Lower leg skin (tissue), 3 donors: ENCODE measurements around the gene CES3.

Experiments
- POLR2A ChIP-seq, 2 donors: fragments of 450-650 bp; IDR thresholded peaks; one replicate each; pipeline ENCODE4 v1.6.1; 2016 to 2017; ENCODE audit warnings: antibody characterized with exemption in 2 of 2, mild to moderate bottlenecking in 1 of 2, moderate library complexity in 1 of 2
- TF ChIP-seq, protein P1 (sequence below), 3 donors: fragments of 450-650 bp; IDR thresholded peaks; one replicate each; pipeline ENCODE4 v1.5.1; 2016; ENCODE audit warnings: antibody characterized with exemption in 3 of 3, mild to moderate bottlenecking in 3 of 3, moderate library complexity in 2 of 3

DNA sequence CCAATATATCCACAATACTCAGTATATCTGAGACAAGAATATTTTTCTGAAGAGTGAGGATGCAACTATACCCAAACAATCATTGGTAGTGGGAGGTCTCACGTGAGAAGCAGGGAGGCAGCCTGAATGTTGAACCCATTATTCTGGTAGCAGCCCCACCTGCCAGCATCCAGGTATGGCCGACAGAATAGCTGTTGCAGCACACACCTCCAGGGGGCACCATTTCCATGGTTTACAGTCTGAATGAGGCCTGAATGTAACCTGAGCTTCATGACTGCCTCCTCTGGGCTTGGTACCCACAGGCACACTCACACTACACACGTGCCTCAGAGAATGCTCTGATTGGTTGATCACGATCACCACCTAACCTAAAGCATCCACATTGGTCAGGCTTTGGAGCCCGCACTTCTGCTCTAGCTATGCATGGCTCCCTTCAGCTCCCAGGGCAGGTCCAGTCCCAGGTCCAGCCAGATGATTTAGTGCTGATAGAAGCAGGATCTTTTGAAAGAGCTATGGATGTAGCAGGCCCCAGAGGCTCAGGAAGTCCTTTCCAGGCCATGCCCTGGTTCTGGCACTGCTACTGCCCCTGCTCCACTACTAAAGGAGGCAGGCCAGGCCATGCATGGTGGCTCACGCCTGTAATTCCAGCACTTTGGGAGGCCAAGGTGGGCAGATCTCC lies 56.9 kb downstream of the CES3 start:
- TF ChIP-seq, protein P1, sequence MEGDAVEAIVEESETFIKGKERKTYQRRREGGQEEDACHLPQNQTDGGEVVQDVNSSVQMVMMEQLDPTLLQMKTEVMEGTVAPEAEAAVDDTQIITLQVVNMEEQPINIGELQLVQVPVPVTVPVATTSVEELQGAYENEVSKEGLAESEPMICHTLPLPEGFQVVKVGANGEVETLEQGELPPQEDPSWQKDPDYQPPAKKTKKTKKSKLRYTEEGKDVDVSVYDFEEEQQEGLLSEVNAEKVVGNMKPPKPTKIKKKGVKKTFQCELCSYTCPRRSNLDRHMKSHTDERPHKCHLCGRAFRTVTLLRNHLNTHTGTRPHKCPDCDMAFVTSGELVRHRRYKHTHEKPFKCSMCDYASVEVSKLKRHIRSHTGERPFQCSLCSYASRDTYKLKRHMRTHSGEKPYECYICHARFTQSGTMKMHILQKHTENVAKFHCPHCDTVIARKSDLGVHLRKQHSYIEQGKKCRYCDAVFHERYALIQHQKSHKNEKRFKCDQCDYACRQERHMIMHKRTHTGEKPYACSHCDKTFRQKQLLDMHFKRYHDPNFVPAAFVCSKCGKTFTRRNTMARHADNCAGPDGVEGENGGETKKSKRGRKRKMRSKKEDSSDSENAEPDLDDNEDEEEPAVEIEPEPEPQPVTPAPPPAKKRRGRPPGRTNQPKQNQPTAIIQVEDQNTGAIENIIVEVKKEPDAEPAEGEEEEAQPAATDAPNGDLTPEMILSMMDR (IDR thresholded peaks at IDR 0.05) = peak in 1 of 3 donors; percentile 69
- no peak for TF ChIP-seq POLR2A (IDR thresholded peaks at IDR 0.05)
